GM18520 (cell line): Measurements from ENCODE around the gene ZNF580.

Source experiments
- ATAC-seq: cut with Tn5 transposase; IDR thresholded peaks from one replicate; pipeline ENCODE4 v1.9.1; 2021; ENCODE audit not compliant: unreplicated experiment

Gene ZNF580

GRCh38 chr19:55690109-55690768, 49.4 kb downstream of the ZNF580 start:
- ATAC-seq = no peak

DNA sequence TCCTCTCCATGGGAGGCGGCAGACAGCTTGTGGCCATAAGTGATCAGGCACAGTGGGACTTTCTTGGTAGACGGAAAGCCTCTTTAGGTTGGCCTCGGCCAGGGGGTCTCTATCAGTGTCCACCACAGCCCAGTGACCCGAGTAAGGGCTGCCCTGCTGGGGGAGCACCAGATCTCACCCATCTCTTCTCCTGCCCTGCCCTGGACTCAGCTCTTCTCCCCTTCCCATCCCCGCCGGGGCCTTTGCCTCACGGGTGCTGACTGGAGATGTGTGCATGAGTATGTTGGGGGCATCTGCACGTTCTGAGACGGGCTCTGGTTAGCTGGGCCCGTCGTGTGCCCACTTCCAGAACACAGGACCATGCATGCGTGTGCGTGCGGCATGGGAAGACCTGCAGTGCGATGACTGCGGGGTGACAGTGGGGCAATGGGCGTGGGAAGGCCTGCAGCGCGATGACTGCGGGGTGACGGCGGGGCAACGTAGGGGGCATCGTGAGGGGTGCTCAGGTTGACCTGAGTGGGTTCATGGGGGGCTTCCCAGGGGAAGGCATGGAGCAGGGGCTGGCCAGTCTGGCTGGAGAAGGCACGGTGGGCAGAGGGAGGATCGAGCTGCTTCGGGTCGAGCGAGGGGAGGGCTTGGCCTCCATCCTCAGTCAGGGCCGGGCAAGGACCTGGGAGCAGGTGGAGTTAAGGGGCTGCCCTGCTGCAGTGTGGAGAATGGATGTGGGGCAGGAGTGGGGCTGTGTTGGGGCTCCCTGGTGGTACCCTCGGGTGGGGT, 50.2 kb downstream of the ZNF580 start:
- no peak for ATAC-seq

DNA sequence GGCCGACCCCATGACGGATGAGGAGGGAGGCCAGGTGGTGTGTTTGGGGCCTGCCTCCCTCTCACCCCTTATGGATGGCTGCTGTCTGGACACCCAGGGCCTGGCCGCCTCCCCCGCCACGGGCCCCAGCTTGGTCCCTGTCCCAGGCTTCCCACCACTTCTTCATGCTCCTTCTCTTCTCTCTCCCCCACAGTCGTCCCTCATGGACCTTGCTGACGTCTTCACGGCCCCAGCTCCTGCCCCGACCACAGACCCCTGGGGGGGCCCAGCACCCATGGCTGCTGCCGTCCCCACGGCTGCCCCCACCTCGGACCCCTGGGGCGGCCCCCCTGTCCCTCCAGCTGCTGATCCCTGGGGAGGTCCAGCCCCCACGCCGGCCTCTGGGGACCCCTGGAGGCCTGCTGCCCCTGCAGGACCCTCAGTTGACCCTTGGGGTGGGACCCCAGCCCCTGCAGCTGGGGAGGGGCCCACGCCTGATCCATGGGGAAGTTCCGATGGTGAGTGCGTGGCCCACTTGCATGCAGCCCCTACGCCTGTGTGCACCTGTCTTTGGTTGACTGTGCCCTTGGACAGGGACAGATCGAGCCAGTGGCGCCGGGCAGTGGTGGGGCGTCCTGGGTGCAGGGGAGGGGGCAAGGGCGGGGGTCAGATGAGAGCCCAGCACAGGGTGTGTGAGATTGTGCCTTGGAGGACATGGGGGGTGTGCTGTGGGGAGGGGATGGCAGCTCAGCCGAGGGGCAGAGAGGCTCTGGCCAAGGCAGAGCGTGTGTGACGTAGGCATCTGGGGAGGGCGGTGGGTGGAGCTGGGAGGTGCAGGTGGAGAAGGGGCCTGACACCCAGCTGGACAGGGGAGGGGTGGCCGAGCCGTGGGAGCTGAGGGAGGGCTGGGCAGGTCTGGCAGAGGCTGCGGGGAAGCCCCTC, 51.0 kb downstream of the ZNF580 start:
- ATAC-seq = no peak

- no peak for ATAC-seq
Measured at GRCh38 chr19:55692681-55693081, 51.9 kb downstream of the ZNF580 start.
